ENCODE results near the gene HOXC10. TPM values are rescaled to one million over a fixed set of nuclear protein-coding genes. Genes with fewer than 3 reads are reported as not detected.

Gene HOXC10
- total RNA-seq = not detected in 2 replicates

GRCh38 chr12:53984901-53985691 lies at the start of gene HOXC10:
Gene HOXC10, plus strand, starts transcription at chr12:53985146. Its CDS starts 114 bp downstream, at chr12:53985260.

DNA sequence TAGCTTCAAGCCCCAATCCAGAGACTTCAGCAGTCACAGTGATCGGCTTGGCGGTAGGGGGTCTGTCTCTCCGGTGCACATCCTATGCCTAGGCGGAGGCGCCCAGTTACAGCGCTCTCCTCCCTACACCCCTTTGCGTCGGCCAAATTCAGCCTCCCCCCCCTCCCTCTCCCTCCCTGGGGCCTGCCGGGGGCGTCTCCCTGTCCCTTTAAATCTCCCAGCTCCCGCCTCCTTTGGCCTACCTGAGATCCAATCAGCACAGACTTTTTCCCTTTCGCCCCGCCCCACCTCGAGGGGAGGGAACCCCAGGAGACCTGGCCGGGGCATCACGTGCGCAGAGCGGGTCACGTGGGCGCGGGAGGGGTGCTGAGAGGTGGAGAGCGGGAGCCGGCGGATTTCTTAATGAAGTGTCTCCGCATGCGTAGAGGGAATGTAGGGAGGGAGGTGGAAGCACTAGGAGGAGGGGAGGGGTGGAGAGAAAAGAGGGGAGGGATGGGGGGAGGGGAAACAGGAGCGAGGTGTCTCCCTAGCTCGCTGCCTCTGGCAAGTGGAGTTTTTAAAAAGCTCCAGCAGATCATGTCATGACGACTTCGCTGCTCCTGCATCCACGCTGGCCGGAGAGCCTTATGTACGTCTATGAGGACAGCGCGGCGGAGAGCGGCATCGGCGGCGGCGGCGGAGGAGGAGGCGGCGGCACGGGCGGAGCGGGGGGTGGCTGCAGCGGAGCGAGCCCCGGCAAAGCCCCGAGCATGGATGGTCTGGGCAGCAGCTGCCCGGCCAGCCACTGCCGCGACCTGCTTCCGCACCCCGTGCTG lies 46.4 kb upstream of the HOXC10 start, which contains the start of gene HOXC13:
Gene HOXC13 (plus strand): TSS at position 506 of the 815 bp plus-strand sequence. CDS start 76 bp downstream, at position 582.

DNA sequence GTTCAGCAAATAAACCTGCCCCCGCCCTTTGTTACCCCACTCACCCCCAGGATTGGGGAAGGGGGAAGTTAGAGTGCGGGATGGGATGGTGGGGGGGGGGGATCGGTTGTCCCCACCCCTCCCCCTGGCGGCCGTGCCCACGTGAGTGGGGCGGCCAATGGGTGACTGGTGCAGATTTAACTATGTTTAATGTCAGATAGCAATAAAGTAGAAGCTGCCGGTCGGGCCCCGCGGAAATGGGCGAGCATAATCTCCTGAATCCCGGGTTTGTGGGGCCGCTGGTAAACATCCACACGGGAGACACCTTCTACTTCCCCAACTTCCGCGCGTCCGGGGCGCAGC lies 30.3 kb upstream of the HOXC10 start, which contains the start of gene HOXC12:
Gene HOXC12 (plus strand): TSS at position 210 of the 342 bp plus-strand sequence. CDS start 27 bp downstream, at position 237.

DNA sequence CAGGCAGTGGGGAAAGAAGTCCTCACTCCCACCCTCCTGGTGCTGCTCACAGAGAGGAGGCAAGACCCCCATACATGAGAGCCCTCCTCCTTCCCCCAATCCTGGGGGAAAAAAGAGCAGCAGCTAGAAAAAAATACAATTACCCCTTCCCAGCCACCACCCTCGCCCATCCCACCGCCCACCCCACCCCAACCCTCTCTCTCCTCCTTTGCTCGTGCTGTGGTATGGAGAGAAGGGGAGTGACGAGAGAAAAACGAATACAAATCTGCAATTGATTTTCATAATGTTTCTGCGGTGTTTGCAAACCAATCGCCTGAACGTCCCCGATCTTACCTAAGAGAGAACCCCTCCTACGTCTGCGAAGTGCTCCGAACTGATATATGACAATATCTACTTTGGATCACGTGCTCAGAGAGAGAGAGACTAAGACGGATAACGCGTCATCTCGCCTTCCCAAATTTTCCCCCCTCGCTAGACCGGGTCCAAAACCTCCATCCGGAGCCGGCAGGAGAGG lies 12.2 kb upstream of the HOXC10 start, which contains the start of gene HOXC11:
Gene HOXC11 (plus strand): TSS at position 405 of the 514 bp plus-strand sequence. CDS start 116 bp downstream, outside the sequence.

GRCh38 chr12:53974084-53975063 lies 10.6 kb upstream of the HOXC10 start, which contains the start of gene HOTAIR:
Gene HOTAIR, minus strand, starts transcription at chr12:53974954.

DNA sequence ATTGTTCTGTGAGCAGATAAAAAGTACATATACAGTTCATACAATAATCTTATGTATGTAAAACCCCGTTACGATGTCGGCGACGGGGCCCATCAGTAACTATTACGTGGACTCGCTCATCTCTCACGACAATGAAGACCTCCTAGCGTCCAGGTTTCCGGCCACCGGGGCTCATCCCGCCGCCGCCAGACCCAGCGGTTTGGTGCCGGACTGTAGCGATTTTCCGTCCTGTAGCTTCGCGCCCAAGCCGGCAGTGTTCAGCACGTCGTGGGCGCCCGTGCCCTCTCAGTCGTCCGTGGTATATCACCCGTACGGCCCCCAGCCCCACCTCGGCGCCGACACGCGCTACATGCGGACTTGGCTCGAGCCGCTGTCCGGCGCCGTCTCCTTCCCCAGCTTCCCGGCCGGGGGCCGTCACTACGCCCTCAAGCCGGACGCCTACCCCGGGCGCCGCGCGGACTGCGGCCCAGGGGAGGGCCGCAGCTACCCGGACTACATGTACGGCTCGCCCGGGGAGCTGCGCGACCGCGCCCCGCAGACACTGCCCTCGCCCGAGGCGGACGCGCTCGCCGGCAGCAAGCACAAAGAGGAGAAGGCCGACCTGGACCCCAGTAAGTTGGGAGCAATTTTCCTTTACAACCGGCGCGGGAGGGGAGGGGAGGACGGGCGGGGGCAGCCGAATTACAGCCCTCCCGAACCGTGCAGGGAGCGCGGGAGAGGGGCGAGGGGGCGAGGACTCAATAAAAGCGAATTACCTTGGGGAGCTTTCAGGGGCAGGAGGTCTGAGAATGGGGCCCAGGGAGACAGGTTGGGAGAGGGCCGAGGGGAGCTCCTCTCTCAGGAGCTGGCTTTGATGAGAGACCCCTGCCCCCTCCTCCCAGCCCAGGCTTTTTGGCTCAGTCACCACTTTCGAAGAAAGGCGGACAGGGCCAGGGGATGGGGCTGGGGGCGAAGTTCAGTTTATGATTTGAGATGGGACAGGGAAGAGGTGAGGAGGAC lies 15.5 kb downstream of the HOXC10 start, which contains the start of gene HOXC9:
Gene HOXC9 (plus strand): TSS at position 46 of the 999 bp plus-strand sequence. CDS start 28 bp downstream, at position 74.

DNA sequence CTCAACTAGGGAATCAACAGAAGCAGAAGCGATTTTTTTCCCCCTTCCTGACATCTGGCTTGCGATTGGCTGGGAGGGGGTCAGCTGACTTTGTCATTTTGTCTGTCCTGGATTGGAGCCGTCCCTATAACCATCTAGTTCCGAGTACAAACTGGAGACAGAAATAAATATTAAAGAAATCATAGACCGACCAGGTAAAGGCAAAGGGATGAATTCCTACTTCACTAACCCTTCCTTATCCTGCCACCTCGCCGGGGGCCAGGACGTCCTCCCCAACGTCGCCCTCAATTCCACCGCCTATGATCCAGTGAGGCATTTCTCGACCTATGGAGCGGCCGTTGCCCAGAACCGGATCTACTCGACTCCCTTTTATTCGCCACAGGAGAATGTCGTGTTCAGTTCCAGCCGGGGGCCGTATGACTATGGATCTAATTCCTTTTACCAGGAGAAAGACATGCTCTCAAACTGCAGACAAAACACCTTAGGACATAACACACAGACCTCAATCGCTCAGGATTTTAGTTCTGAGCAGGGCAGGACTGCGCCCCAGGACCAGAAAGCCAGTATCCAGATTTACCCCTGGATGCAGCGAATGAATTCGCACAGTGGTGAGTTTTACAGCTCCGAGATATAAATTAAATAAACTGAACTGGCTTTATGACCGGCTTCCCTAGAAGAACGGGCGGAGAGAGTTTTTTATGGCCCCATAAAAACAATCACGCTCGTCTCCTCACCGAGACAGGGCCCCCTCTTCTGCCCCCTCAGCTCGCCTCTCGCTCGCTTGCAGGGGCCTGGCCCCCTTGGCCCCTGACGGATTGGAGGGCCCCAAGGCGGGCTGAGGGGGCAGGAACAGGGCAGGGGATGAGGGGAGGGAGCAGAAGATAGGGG lies 43.6 kb downstream of the HOXC10 start, which contains the start of gene HOXC6:
Gene HOXC6 (plus strand): TSS at position 127 of the 888 bp plus-strand sequence. CDS start 82 bp downstream, at position 209.

DNA sequence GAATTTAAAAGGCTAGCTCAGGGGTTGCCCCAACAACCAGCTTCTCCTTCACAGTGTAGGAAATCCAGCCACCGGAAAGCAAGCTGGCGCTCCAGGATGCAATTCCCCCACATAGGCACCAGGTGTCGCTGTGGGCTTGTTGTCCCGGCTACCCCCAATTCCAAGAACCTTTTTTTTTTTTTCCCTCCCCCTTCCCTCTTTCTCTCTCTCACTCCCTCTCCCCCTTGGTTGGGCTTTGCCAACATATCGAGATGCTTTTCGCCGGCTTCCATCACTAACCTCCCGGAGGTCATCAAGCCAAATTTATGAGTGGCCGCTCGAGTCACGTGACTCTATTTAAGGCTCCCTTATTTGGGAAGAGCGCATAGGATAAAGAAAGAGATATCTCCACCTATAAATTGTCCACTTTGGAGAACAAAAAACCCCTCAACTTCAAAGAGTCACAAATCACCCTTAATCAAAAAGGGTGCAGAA lies 47.7 kb downstream of the HOXC10 start, which contains the start of gene HOXC5:
Gene HOXC5 (plus strand): TSS at position 424 of the 474 bp plus-strand sequence. CDS start 73 bp downstream, outside the sequence.

Other genes with a start within 250 kb of the HOXC10 start
- not detected in 2 replicates for gene CISTR, start 233.2 kb upstream of the HOXC10 start, total RNA-seq
- gene HOXC13, start 46.3 kb upstream of the HOXC10 start, total RNA-seq = not detected in 2 replicates
- not detected in 2 replicates for gene HOXC12, start 30.2 kb upstream of the HOXC10 start, total RNA-seq
- not detected in 2 replicates for gene HOXC11, start 12.0 kb upstream of the HOXC10 start, total RNA-seq
- gene HOTAIR, start 10.2 kb upstream of the HOXC10 start, total RNA-seq = not detected in 2 replicates
- 0.16 and 0.94 TPM in 2 replicates for gene HOXC9, start 15.0 kb downstream of the HOXC10 start, total RNA-seq
- gene HOXC8, start 23.8 kb downstream of the HOXC10 start, total RNA-seq = not detected in 2 replicates
- 0.25 TPM in 1 of 2 replicates, not detected in the other for gene HOXC6, start 43.3 kb downstream of the HOXC10 start, total RNA-seq
- gene HOXC5, start 47.9 kb downstream of the HOXC10 start, total RNA-seq = not detected in 2 replicates
- gene HOXC4, start 68.7 kb downstream of the HOXC10 start, total RNA-seq = not detected in 2 replicates
- gene SMUG1, start 203.8 kb downstream of the HOXC10 start, total RNA-seq = 13.1 and 18.6 TPM in 2 replicates

Data from bladder microvascular endothelial cell (primary cell).